Muscle layer of duodenum (tissue), 2 donors: ENCODE measurements around the gene TMEM240.
"Not testable (repeated sequence)": the region's sequence is repeated elsewhere in the genome, so short reads cannot be mapped to it uniquely, and the experiment has no call there.

Experiments used
- H3K27ac ChIP-seq: one replicate; pipeline ENCODE4 v1.7.0; 2013; ENCODE audit warnings: mild to moderate bottlenecking, low read length
- H3K27me3 ChIP-seq: one replicate; pipeline ENCODE4 v1.7.0; 2013; ENCODE audit warnings: low read depth, mild to moderate bottlenecking, control low read depth, low read length
- H3K36me3 ChIP-seq, 2 donors: one replicate each; pipeline ENCODE4 v1.7.0; 2013; ENCODE audit warnings: low read length in 2 of 2, control low read depth in 1 of 2, mild to moderate bottlenecking in 1 of 2; ENCODE audit not compliant: insufficient read depth in 2 of 2, control insufficient read depth in 1 of 2
- H3K4me1 ChIP-seq, 2 donors: one replicate each; pipeline ENCODE4 v1.7.0; 2013; ENCODE audit warnings: low read length in 2 of 2, mild to moderate bottlenecking in 2 of 2, control low read depth in 1 of 2, moderate library complexity in 1 of 2; ENCODE audit not compliant: insufficient read depth in 2 of 2, control insufficient read depth in 1 of 2
- H3K4me3 ChIP-seq, 2 donors: one replicate each; pipeline ENCODE4 v1.7.0; 2013; ENCODE audit warnings: low read length in 2 of 2, low read depth in 1 of 2, mild to moderate bottlenecking in 1 of 2
- H3K9me3 ChIP-seq, 2 donors: one replicate each; pipeline ENCODE4 v1.7.0; 2013; ENCODE audit warnings: low read length in 2 of 2, control low read depth in 1 of 2, mild to moderate bottlenecking in 1 of 2; ENCODE audit not compliant: control insufficient read depth in 1 of 2
- donor health status: healthy.

The TMEM240 gene

GRCh38 chr1:1505366-1505798 is 35.0 kb downstream of the TMEM240 start:
- H3K36me3 ChIP-seq, H3K4me1 ChIP-seq, H3K27ac ChIP-seq, H3K27me3 ChIP-seq, H3K9me3 ChIP-seq, H3K4me3 ChIP-seq: not testable (repeated sequence)

- not testable (repeated sequence) for H3K27me3 ChIP-seq, H3K27ac ChIP-seq, H3K4me1 ChIP-seq, H3K4me3 ChIP-seq, H3K9me3 ChIP-seq, H3K36me3 ChIP-seq
These were observed 35.6 kb downstream of the TMEM240 start for GRCh38 chr1:1504777-1505365.

GRCh38 chr1:1495461-1495975 is 44.9 kb downstream of the TMEM240 start:
- H3K27ac ChIP-seq, H3K4me3 ChIP-seq, H3K4me1 ChIP-seq, H3K27me3 ChIP-seq: not testable (repeated sequence)
- Histone ChIP-seq H3K9me3 (peaks cover 0 to 12% of the 10 kb centered on the region in 2 donors), H3K36me3 (peaks cover 7 to 48% of the 10 kb centered on the region in 2 donors)

- H3K4me1 ChIP-seq, H3K27me3 ChIP-seq, H3K27ac ChIP-seq, H3K4me3 ChIP-seq: not testable (repeated sequence)
- Histone ChIP-seq H3K9me3 (peaks cover 0 to 12% of the 10 kb centered on the region in 2 donors), H3K36me3 (peaks cover 7 to 59% of the 10 kb centered on the region in 2 donors)
These were observed 46.1 kb downstream of the TMEM240 start for GRCh38 chr1:1494311-1494710.

GRCh38 chr1:1491601-1492000 is 48.8 kb downstream of the TMEM240 start:
- no peak overlapping the region for H3K4me3 ChIP-seq
- H3K27me3 ChIP-seq: no peaks in the 10 kb centered on the region
- H3K27ac ChIP-seq: no peak overlapping the region
- H3K9me3 ChIP-seq: peaks cover 0 to 12% of the 10 kb centered on the region in 2 donors
- peaks cover 12 to 78% of the 10 kb centered on the region in 2 donors for H3K36me3 ChIP-seq
- no peaks in the 10 kb centered on the region for H3K4me1 ChIP-seq

GRCh38 chr1:1490633-1491230 is 49.7 kb downstream of the TMEM240 start:
- Histone ChIP-seq H3K27ac (no peak overlapping the region), H3K4me1 (no peaks in the 10 kb centered on the region), H3K9me3 (peaks cover 0 to 12% of the 10 kb centered on the region in 2 donors), H3K4me3 (no peak overlapping the region), H3K27me3 (no peaks in the 10 kb centered on the region), H3K36me3 (peaks cover 12 to 80% of the 10 kb centered on the region in 2 donors)

- Histone ChIP-seq H3K4me1 (no peaks in the 10 kb centered on the region), H3K27me3 (no peaks in the 10 kb centered on the region), H3K36me3 (peaks cover 12 to 73% of the 10 kb centered on the region in 2 donors), H3K27ac (no peak overlapping the region), H3K4me3 (no peak overlapping the region), H3K9me3 (peaks cover 0 to 12% of the 10 kb centered on the region in 2 donors)
These were observed 50.6 kb downstream of the TMEM240 start for GRCh38 chr1:1489861-1490260.

GRCh38 chr1:1489231-1489630 is 51.2 kb downstream of the TMEM240 start:
- H3K36me3 ChIP-seq: peaks cover 12 to 71% of the 10 kb centered on the region in 2 donors
- H3K4me3 ChIP-seq: no peak overlapping the region

GRCh38 chr1:1487701-1488100 is 52.7 kb downstream of the TMEM240 start:
- Histone ChIP-seq H3K36me3 (peaks cover 9 to 74% of the 10 kb centered on the region in 2 donors), H3K27me3 (no peaks in the 10 kb centered on the region)

More at GRCh38 chr1:1489231-1489630, 51.2 kb downstream of the TMEM240 start:
- peaks cover 0 to 12% of the 10 kb centered on the region in 2 donors for H3K9me3 ChIP-seq
- H3K4me1 ChIP-seq: no peaks in the 10 kb centered on the region
- H3K27me3 ChIP-seq: no peaks in the 10 kb centered on the region
- H3K27ac ChIP-seq: no peak overlapping the region

GRCh38 chr1:1485755-1486317 is 54.6 kb downstream of the TMEM240 start:
- H3K27ac ChIP-seq, H3K9me3 ChIP-seq, H3K4me1 ChIP-seq, H3K27me3 ChIP-seq, H3K4me3 ChIP-seq: not testable (repeated sequence)
- H3K36me3 ChIP-seq: peaks cover 5 to 66% of the 10 kb centered on the region in 2 donors

More at GRCh38 chr1:1487701-1488100, 52.7 kb downstream of the TMEM240 start:
- H3K9me3 ChIP-seq: peaks cover 0 to 3% of the 10 kb centered on the region in 2 donors
- H3K4me1 ChIP-seq: no peaks in the 10 kb centered on the region
- no peak overlapping the region for H3K4me3 ChIP-seq
- no peak overlapping the region for H3K27ac ChIP-seq

- H3K36me3 ChIP-seq: peaks cover 5 to 64% of the 10 kb centered on the region in 2 donors
- not testable (repeated sequence) for H3K27me3 ChIP-seq, H3K4me1 ChIP-seq, H3K4me3 ChIP-seq, H3K27ac ChIP-seq, H3K9me3 ChIP-seq
These were observed 55.3 kb downstream of the TMEM240 start for GRCh38 chr1:1484976-1485750.
